ENCODE results near the gene FBXL13. TPM values are rescaled to one million over a fixed set of nuclear protein-coding genes. Genes with fewer than 3 reads are reported as not detected.

The FBXL13 gene
- total RNA-seq, 1 experiment from 2014 or later = 2.5 TPM

- TF ChIP-seq POLR2AphosphoS5 (IDR thresholded peaks at IDR 0.05; ENCODE audit: low read depth, low read length) = no peak
- TF ChIP-seq CTCF (IDR thresholded peaks at IDR 0.05) = no peak
- no peak for TF ChIP-seq TCF7L2 (IDR thresholded peaks at IDR 0.05; ENCODE audit: low read depth, low read length)
- no peak for TF ChIP-seq REST (IDR thresholded peaks at IDR 0.05; ENCODE audit: insufficient read depth in 1 of 2, low read depth in 2 of 2, low read length in 1 of 2)
- no peak for TF ChIP-seq SIN3A (IDR thresholded peaks at IDR 0.05; ENCODE audit: borderline replicate concordance, insufficient read depth, low read depth, low read length)
- CTCF ChIA-PET = no interaction called here
- POLR2A ChIA-PET = no interaction called here
- Histone ChIP-seq H3K9me3 (ENCODE audit: control insufficient read depth, insufficient read depth, low read depth, low read length) (no peaks in the 10 kb centered on the region), H3K27ac (ENCODE audit: low read length) (no peak overlapping the region), H3K4me1 (ENCODE audit: control insufficient read depth, insufficient read depth, low read length) (no peaks in the 10 kb centered on the region; the same call in 1 of the 2 replicates), H3K36me3 (ENCODE audit: control insufficient read depth, insufficient read depth, low read length) (peaks cover 40% of the 10 kb centered on the region), H3K4me3 (ENCODE audit: low read depth in 2 of 2, low read length in 2 of 2) (no peak overlapping the region), H3K27me3 (ENCODE audit: control insufficient read depth, insufficient read depth, low read length) (no peaks in the 10 kb centered on the region)
- BruUV-seq (replicated peaks) = no TSS peak
- ATAC-seq = no peak
- in situ Hi-C loops (cut with HindIII; ENCODE audit: low pct_unique_long_range_greater_than_20kb, low sequenced_read_pairs) (no loop called here), intact Hi-C loops (cut with micrococcal nuclease; ENCODE audit: unreplicated experiment) (no loop called here)
- no peak for DNase-seq (ENCODE audit: low read depth, low spot score)
These were observed 8.6 kb upstream of the FBXL13 start for GRCh38 chr7:103083210-103083609.

GRCh38 chr7:103082497-103082896 is 7.9 kb upstream of the FBXL13 start:
- in situ Hi-C loops (cut with HindIII; ENCODE audit: low pct_unique_long_range_greater_than_20kb, low sequenced_read_pairs) (no loop called here), intact Hi-C loops (cut with micrococcal nuclease; ENCODE audit: unreplicated experiment) (no loop called here)
- Histone ChIP-seq H3K36me3 (ENCODE audit: control insufficient read depth, insufficient read depth, low read length) (peaks cover 33% of the 10 kb centered on the region), H3K4me3 (ENCODE audit: low read depth in 2 of 2, low read length in 2 of 2) (no peak overlapping the region), H3K9me3 (ENCODE audit: control insufficient read depth, insufficient read depth, low read depth, low read length) (no peaks in the 10 kb centered on the region), H3K27me3 (ENCODE audit: control insufficient read depth, insufficient read depth, low read length) (no peaks in the 10 kb centered on the region), H3K27ac (ENCODE audit: low read length) (no peak overlapping the region), H3K4me1 (ENCODE audit: control insufficient read depth, insufficient read depth, low read length) (no peaks in the 10 kb centered on the region; the same call in 1 of the 2 replicates)
- no peak for ATAC-seq
- DNase-seq (ENCODE audit: low read depth, low spot score) = no peak
- TF ChIP-seq POLR2AphosphoS5 (IDR thresholded peaks at IDR 0.05; ENCODE audit: low read depth, low read length) = no peak
- BruUV-seq (replicated peaks) = no TSS peak
- ChIA-PET POLR2A (no interaction called here), CTCF (no interaction called here)

- DNase-seq (ENCODE audit: low read depth, low spot score) (no peak), ATAC-seq (no peak)
- BruUV-seq (replicated peaks) = no TSS peak
- no peaks in the 10 kb centered on the region for H3K9me3 ChIP-seq (ENCODE audit: control insufficient read depth, insufficient read depth, low read depth, low read length)
- no peak overlapping the region for H3K4me3 ChIP-seq (ENCODE audit: low read depth in 2 of 2, low read length in 2 of 2)
- intact Hi-C loops (cut with micrococcal nuclease; ENCODE audit: unreplicated experiment) = no loop called here
- H3K27ac ChIP-seq (ENCODE audit: low read length) = no peak overlapping the region
- CTCF ChIA-PET = no interaction called here
- H3K36me3 ChIP-seq (ENCODE audit: control insufficient read depth, insufficient read depth, low read length) = peaks cover 19% of the 10 kb centered on the region
- POLR2A ChIA-PET = no interaction called here
- in situ Hi-C loops (cut with HindIII; ENCODE audit: low pct_unique_long_range_greater_than_20kb, low sequenced_read_pairs) = no loop called here
- TF ChIP-seq TCF7L2 (IDR thresholded peaks at IDR 0.05; ENCODE audit: low read depth, low read length) (no peak), POLR2AphosphoS5 (IDR thresholded peaks at IDR 0.05; ENCODE audit: low read depth, low read length) (no peak), CTCF (IDR thresholded peaks at IDR 0.05) (no peak), SIN3A (IDR thresholded peaks at IDR 0.05; ENCODE audit: borderline replicate concordance, insufficient read depth, low read depth, low read length) (no peak), REST (IDR thresholded peaks at IDR 0.05; ENCODE audit: insufficient read depth in 1 of 2, low read depth in 2 of 2, low read length in 1 of 2) (no peak)
- H3K27me3 ChIP-seq (ENCODE audit: control insufficient read depth, insufficient read depth, low read length) = no peaks in the 10 kb centered on the region
- H3K4me1 ChIP-seq (ENCODE audit: control insufficient read depth, insufficient read depth, low read length) = peaks cover 3% of the 10 kb centered on the region; the same call in 1 of the 2 replicates
These were observed 6.3 kb upstream of the FBXL13 start for GRCh38 chr7:103080923-103081322.
